BLaER1 (cell line): ENCODE results near the gene BRCA2.
A peak's percentile ranks its signal among the peaks of the same experiment; 100 is the strongest.

ENCODE experiments used
- H3K27ac ChIP-seq: shearing (Covaris generic); formaldehyde crosslinking; 2 replicates; pipeline ENCODE4 v1.8.1; 2022
- H3K27me3 ChIP-seq: shearing (Covaris generic); formaldehyde crosslinking; 2 replicates; pipeline ENCODE4 v1.8.1; 2022
- H3K36me3 ChIP-seq: shearing (Covaris generic); formaldehyde crosslinking; 2 replicates; pipeline ENCODE4 v1.8.1; 2022
- H3K4me1 ChIP-seq: shearing (Covaris generic); formaldehyde crosslinking; 2 replicates; pipeline ENCODE4 v1.8.1; 2022
- H3K4me2 ChIP-seq: shearing (Covaris generic); formaldehyde crosslinking; 2 replicates; pipeline ENCODE4 v1.8.1; 2022
- H3K4me3 ChIP-seq: shearing (Covaris generic); formaldehyde crosslinking; 2 replicates; pipeline ENCODE4 v1.8.1; 2022
- H3K9ac ChIP-seq: shearing (Covaris generic); formaldehyde crosslinking; 2 replicates; pipeline ENCODE4 v1.8.1; 2022
- H3K9me3 ChIP-seq: shearing (Covaris generic); formaldehyde crosslinking; 2 replicates; pipeline ENCODE4 v1.8.1; 2022
- H4K20me1 ChIP-seq: shearing (Covaris generic); formaldehyde crosslinking; 2 replicates; pipeline ENCODE4 v1.8.1; 2022
- Cebpa-rat ChIP-seq: shearing (Covaris generic); IDR thresholded peaks from 2 replicates; pipeline ENCODE4 v1.8.1; 2022

The BRCA2 gene

DNA sequence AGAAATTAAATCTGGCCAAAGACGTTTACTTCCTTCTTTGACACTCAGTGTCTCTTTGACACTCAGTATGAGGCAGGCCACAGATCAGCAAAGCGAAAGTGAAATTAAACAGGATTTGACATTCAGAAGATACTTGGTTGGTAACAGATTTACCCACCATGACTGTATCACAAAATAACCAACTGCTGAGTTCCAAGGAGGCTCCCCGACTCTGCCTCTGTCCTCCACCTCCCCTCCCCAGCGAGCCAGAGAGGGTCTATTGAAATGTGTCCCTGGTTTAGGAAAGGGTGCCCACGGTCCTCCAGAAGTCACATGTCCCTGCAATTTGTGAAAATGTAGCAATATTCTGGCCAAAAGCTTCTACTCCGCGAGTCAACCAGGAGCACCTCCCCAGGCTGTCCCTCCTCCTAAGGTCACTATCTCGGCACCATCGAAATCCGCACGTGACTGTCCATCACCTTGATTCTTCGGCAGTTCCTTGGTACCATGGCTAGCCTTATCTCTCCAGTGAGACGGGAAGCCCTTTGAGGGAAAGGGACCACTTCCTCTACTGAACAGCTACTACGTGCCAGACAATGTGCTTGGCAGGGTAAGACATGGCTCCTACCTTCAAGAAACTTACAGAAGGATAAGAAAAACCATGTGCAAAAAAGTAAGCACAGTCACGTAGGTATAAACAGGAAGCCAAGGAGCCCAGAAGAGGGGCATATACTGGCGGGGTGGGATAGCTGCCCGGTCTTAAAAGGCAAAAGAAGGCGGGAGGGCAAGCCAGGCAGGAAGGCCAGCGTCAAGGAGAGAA is 111.1 kb downstream of the BRCA2 start:
- Histone ChIP-seq H3K27me3 (no peaks in the 10 kb centered on the region), H3K27ac (peak overlapping the region; percentile 93), H3K4me2 (peak overlapping the region; percentile 97), H3K9me3 (peaks cover 10% of the 10 kb centered on the region), H3K36me3 (peaks cover 29% of the 10 kb centered on the region), H3K4me3 (peak overlapping the region; percentile 97), H3K9ac (peak overlapping the region; percentile 91), H3K4me1 (peaks cover 53% of the 10 kb centered on the region), H4K20me1 (peaks cover 26% of the 10 kb centered on the region; the same call in 1 of the 2 replicates)
- TF ChIP-seq Cebpa-rat: no peak

GRCh38 chr13:32426990-32427851 is 111.9 kb downstream of the BRCA2 start:
- Histone ChIP-seq H3K9ac (peak overlapping the region; percentile 91), H4K20me1 (peaks cover 26% of the 10 kb centered on the region; the same call in 1 of the 2 replicates), H3K4me3 (peak overlapping the region; percentile 97), H3K27me3 (no peaks in the 10 kb centered on the region), H3K36me3 (peaks cover 21% of the 10 kb centered on the region), H3K4me1 (peaks cover 53% of the 10 kb centered on the region), H3K27ac (peak overlapping the region; percentile 93), H3K4me2 (peak overlapping the region; percentile 97), H3K9me3 (peaks cover 3% of the 10 kb centered on the region; the same call in 1 of the 2 replicates)
- TF ChIP-seq Cebpa-rat: peak; percentile 93

DNA sequence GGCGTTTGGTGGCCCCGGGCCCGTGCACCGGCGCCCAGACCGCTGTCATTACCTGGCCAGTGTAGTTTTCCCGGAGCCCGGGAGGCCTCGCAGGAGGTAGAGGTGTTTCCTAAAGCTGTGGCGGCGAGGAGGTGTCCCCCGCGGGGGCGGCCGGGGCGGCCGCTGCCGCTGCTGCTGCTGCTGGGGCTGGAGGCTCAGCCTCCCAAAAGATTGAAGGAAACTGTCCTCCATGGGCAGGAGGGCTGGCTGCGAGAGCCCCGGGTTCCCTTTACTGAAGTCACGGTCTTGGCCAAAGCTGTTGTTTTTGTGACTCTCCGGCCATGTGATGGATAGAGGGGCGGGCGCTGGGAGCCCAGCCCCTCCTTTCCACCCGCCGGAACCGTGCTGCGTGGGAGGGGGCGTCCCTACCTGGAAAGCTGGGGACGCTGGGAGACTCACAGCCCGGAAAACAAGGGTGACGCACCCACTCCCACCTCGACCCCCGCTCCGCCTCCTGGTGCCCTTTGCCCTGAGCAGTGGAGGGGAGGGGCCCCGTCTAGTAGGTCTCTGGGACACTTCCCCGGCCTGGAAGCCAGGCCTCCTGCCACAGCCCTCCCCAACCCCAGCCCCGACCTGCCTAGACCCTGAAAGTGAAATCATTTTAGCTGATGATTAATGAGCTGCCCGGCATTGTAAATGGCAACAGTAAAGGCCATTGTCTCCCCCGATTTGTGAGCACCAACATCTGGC is 112.7 kb downstream of the BRCA2 start, which contains the start of gene N4BP2L1:
TSS of gene N4BP2L1 (minus strand) at position 279 of the 729 bp plus-strand sequence. CDS start at position 231, 48 bp downstream.
- Histone ChIP-seq H3K9ac (peak within 1 kb of the TSS; percentile 91), H3K4me3 (peak within 1 kb of the TSS; percentile 97), H3K27ac (peak within 1 kb of the TSS; percentile 93), H3K27me3 (no peaks in the 10 kb centered on the region), H3K9me3 (no peaks in the 10 kb centered on the region), H3K4me1 (peaks cover 53% of the 10 kb centered on the region), H3K36me3 (peaks cover 13% of the 10 kb centered on the region), H4K20me1 (peaks cover 26% of the 10 kb centered on the region; the same call in 1 of the 2 replicates), H3K4me2 (peak within 1 kb of the TSS; percentile 97)
- no peak for TF ChIP-seq Cebpa-rat

DNA sequence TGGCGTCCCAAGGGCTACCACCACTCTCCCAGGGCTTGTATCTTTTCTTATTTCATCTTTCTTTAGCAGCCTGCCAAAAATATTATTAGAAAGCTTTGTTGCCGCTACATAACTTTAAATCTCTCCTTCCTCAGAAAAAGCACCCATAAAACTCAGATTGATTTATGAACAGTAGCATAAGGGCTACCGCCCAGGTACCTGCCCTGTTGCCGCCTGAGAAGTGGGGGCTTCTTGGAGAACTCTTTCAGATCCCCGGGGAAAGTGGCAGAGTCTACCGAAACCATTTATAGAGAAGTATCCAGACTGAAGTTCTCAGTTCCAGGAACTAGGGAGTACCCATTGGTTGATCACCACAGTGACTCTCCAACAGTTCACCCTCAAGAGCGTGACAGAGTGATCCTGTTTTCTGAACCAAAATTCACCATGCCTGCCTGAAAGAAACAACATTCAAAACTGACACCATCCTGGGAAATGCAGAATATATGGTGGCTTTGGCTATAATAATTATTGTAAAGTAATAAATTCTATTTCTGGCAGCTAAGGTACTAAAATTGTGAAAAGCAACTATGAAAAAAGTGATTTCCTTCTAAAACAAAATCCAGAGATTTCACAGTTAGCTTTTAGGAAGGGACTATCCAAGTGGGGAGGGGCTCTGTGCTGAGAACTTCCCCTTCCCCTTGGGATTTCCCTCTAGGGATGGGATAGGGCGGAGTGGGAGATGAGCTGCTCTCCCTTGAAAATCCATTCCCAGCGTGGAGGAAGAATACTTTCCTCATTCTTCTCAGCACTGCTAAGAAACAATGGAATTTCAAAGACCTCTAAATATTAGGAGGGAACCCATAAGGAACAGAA is 113.5 kb downstream of the BRCA2 start:
- Histone ChIP-seq H3K9ac (peak overlapping the region; percentile 91), H3K27ac (peak overlapping the region; percentile 93), H3K4me2 (peak overlapping the region; percentile 97), H3K36me3 (peaks cover 7% of the 10 kb centered on the region), H3K27me3 (no peaks in the 10 kb centered on the region), H3K9me3 (no peaks in the 10 kb centered on the region), H3K4me1 (peaks cover 50% of the 10 kb centered on the region), H3K4me3 (peak overlapping the region; percentile 97), H4K20me1 (peaks cover 22% of the 10 kb centered on the region; the same call in 1 of the 2 replicates)
- no peak for TF ChIP-seq Cebpa-rat

- TF ChIP-seq Cebpa-rat: no peak
- Histone ChIP-seq H3K4me1 (peaks cover 45% of the 10 kb centered on the region), H3K4me3 (no peak overlapping the region), H3K9ac (no peak overlapping the region), H3K36me3 (peaks cover under 1% of the 10 kb centered on the region; the same call in 1 of the 2 replicates), H3K9me3 (no peaks in the 10 kb centered on the region), H3K27ac (no peak overlapping the region), H3K27me3 (no peaks in the 10 kb centered on the region), H3K4me2 (peak overlapping the region; percentile 97), H4K20me1 (peaks cover 16% of the 10 kb centered on the region; the same call in 1 of the 2 replicates)
These were observed 114.2 kb downstream of the BRCA2 start for GRCh38 chr13:32429433-32429909.

DNA sequence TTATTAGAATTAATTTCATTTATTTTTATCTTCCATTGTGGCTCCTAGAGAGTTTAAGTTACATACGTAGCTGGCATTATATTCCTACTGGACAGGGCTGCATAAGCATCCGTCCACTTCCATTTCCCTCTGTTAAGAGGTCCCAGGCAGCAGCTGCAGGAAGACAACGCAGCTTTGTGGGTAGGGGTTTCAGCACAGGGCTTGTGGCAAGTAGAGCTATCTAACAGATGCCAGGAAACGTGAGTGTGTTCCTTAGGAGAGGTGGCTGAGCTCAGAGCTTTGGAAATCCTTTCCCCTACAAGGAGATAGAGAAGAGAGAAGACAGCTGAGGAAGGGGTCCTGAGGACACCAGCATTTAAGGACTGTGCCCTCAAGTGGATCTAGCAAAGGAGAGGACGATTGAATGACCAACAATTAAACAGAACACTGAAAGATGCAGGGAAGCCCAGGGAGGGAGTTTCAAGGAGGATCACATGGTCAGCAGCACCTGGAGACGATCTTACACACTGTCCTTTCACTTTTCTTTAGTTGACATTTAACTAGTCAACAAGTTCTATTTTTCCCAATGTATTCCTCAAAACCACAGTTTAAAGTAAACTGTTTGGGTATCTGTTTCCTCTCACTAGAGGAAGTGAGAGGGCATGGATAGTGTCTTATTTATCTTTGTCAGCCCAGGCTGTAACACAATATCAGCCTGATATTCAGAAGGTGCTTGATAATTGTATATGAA is 114.9 kb downstream of the BRCA2 start:
- Histone ChIP-seq H3K4me2 (peak overlapping the region; percentile 43), H3K27me3 (no peaks in the 10 kb centered on the region), H3K36me3 (no peaks in the 10 kb centered on the region), H3K4me3 (no peak overlapping the region), H3K9me3 (no peaks in the 10 kb centered on the region), H4K20me1 (peaks cover 9% of the 10 kb centered on the region; the same call in 1 of the 2 replicates), H3K4me1 (peaks cover 43% of the 10 kb centered on the region), H3K27ac (no peak overlapping the region), H3K9ac (no peak overlapping the region; the same call in 1 of the 2 replicates)
- TF ChIP-seq Cebpa-rat: no peak

DNA sequence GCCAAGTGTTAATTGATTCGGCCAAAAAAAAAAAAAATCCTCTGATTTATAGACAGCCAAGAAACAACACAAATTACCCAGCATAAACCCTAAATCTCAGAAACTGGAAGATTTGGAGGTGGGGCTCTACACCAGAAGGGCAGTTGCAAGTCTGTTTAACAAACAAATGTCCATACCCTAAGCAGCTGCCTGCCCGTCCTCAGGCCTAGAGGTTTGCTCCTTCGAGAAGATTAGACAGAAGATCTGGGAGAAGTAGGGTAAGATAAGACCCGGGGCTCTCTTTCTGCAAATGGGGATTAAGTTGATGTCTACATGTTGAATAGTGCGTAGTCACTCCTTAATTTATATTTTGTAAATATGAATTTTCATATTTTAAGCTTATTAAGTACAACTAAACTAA is 116.1 kb downstream of the BRCA2 start:
- no peaks in the 10 kb centered on the region for H3K9me3 ChIP-seq
- H3K27ac ChIP-seq: no peak overlapping the region
- H3K4me1 ChIP-seq: peaks cover 31% of the 10 kb centered on the region
- TF ChIP-seq Cebpa-rat: no peak
- no peaks in the 10 kb centered on the region; the same call in 1 of the 2 replicates for H4K20me1 ChIP-seq
- no peak overlapping the region for H3K4me3 ChIP-seq
- no peaks in the 10 kb centered on the region for H3K36me3 ChIP-seq
- H3K27me3 ChIP-seq: no peaks in the 10 kb centered on the region
- no peak overlapping the region for H3K4me2 ChIP-seq
- no peak overlapping the region for H3K9ac ChIP-seq

DNA sequence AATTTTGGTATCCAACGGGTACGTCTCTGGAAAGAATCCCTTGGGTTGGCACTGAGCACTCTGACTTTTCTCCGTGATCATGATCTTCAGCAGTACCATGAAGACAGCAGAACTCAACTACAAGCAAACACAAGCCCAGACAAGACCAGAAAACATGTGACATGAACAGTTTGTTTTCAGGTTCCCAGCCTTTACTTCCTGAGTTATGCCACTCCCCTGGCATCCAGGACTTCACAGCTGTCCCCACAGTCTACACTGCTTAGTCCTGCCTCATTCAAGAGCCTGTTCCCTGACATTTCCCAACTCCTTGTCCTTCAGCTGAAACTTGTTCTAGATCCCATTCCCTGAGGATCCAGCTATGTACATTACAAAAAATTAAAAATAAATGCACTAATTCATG is 117.5 kb downstream of the BRCA2 start:
- H3K27ac ChIP-seq: no peak overlapping the region
- no peaks in the 10 kb centered on the region for H3K9me3 ChIP-seq
- no peaks in the 10 kb centered on the region for H3K27me3 ChIP-seq
- no peak for TF ChIP-seq Cebpa-rat
- no peak overlapping the region for H3K9ac ChIP-seq
- H3K36me3 ChIP-seq: no peaks in the 10 kb centered on the region
- H3K4me1 ChIP-seq: peaks cover 26% of the 10 kb centered on the region
- H3K4me2 ChIP-seq: no peak overlapping the region
- no peaks in the 10 kb centered on the region for H4K20me1 ChIP-seq
- no peak overlapping the region for H3K4me3 ChIP-seq
